ENCODE data around the gene EIF4G3. TPM values are rescaled to one million over a fixed set of nuclear protein-coding genes. Genes with fewer than 3 reads are reported as not detected.
"Not testable (repeated sequence)": the region's sequence is repeated elsewhere in the genome, so short reads cannot be mapped to it uniquely, and the experiment has no call there.

EIF4G3 gene
- total RNA-seq, 1 donor from 2014 or later = 27.3 TPM

DNA sequence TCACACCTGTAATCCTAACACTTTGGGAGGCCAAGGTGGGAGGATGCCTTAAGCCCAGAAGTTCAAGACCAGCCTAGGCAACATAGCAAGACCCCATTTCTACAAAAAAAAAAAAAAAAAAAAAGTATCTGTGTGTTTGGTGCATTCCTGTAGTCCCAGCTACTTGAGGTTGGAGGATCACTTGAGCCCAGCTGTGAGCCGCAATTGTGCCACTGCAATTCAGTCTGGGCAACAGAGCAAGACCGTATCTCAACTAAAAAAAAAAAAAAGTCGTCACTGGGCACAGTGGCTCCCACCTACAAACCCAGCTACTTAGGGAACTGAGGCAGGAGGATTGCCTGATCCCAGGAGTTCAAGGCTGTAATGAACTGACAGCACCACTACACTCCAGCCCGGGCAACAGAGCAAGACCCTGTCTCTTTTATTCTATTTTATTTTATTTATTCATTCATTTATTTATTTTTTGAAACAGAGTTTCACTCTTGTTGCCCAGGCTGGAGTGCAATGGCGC is 8.6 kb upstream of the EIF4G3 start:
- no peak for DNase-seq (ENCODE audit: low read depth)

DNA sequence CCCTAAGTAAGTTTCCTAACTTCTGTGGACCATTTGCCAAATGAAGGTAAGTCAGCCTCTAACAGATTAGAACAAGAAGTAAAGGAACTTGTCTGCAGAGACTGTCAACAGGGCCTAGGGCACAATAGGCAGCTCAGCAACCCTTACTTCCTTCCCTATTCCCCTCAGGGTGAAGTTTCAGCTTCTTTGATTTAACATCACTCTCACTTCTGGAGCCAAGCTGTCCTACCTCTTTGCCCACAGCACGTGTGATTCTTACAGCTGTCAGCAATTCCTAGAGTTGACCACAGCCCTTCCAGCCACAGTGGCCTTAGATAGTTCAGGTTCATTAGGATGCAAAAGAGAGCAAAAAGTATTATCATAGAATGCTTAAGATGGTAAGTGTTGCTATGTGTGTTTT is 7.6 kb upstream of the EIF4G3 start:
- no peak for DNase-seq (ENCODE audit: low read depth)
- TF ChIP-seq, protein P1, sequence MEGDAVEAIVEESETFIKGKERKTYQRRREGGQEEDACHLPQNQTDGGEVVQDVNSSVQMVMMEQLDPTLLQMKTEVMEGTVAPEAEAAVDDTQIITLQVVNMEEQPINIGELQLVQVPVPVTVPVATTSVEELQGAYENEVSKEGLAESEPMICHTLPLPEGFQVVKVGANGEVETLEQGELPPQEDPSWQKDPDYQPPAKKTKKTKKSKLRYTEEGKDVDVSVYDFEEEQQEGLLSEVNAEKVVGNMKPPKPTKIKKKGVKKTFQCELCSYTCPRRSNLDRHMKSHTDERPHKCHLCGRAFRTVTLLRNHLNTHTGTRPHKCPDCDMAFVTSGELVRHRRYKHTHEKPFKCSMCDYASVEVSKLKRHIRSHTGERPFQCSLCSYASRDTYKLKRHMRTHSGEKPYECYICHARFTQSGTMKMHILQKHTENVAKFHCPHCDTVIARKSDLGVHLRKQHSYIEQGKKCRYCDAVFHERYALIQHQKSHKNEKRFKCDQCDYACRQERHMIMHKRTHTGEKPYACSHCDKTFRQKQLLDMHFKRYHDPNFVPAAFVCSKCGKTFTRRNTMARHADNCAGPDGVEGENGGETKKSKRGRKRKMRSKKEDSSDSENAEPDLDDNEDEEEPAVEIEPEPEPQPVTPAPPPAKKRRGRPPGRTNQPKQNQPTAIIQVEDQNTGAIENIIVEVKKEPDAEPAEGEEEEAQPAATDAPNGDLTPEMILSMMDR (conservative IDR thresholded peaks at IDR 0.05; ENCODE audit: low read depth, low read length) = no peak
- no peak overlapping the region for H3K4me3 ChIP-seq (ENCODE audit: low read depth, low read length)

More for the DNA sequence above, 8.6 kb upstream of the EIF4G3 start:
- no peak overlapping the region for H3K4me3 ChIP-seq (ENCODE audit: low read depth, low read length)
- TF ChIP-seq, protein P1 (conservative IDR thresholded peaks at IDR 0.05; ENCODE audit: low read depth, low read length) = no peak

- TF ChIP-seq, protein P1 (conservative IDR thresholded peaks at IDR 0.05; ENCODE audit: low read depth, low read length) = no peak
- no peak overlapping the region for H3K4me3 ChIP-seq (ENCODE audit: low read depth, low read length)
- DNase-seq (ENCODE audit: low read depth) = no peak
Observed at GRCh38 chr1:21182181-21182731, 5.6 kb upstream of the EIF4G3 start.

DNA sequence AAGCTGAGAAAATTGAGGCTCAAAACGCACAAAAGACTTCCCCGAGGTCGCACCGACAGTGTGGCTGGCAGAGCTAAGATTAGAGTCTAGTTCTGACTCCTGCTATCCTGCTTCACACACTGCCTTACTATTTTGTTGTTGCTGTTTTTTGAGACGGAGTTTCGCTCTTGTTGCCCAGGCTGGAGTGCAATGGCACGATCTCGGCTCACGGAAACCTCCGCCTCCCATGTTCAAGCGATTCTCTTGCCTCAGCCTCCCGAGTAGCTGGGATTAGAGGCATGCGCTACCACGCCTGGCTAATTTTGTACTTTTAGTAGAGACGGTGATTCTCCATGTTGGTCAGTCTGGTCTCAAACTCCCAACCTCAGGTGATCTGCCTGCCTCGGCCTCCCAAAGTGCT is 1.6 kb upstream of the EIF4G3 start:
- not testable (repeated sequence) for DNase-seq (ENCODE audit: low read depth); H3K4me3 ChIP-seq (ENCODE audit: low read depth, low read length)

DNA sequence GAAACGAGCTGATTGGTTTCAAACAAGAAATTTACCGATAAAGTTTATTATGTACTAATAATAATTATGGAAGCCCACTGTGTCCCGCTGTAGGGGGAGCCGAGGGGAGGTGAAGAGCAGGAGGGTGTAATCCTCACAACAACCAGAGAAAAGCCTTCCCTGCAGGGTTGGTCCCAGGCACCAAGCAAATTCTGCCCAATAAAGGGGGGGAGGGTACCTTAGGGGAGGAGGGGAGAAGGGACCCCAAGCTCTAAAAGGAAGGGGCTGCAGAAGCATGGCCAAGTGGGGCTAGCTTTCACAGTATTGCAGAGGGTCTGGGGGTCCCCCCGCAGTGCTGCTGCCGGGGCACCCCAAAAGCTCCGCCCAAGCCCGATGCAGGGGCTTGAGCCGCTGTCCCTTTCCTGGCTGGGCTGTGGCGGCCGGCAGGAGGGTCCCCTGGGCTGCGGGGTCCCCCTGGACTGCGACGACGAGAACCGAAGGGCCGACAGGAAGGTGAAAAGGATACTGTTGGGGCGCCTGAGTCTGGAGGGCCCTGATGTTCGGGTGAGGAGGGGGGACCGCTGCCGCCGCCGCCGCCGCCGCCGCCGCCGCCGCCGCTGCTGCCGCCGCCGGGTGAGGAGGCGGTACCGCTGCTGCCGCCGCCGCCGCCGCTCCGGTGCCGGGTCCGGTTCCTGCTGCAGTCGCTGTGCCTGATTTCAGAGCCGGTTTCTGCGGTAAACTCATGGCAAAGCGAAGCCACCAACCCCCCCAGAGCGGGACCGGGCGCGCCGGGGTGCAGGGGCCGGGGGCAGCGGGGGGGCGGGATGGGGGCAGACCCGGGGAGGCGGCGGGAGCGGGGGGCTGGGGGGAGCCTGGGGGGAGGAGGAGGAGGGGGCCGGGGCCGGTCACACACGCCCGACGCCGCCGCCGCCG is 771 bp downstream of the EIF4G3 start:
- no peak for DNase-seq (ENCODE audit: low read depth)
- H3K4me3 ChIP-seq (ENCODE audit: low read depth, low read length) = peak overlapping the region; percentile 97
- TF ChIP-seq, protein P1 (conservative IDR thresholded peaks at IDR 0.05; ENCODE audit: low read depth, low read length) = no peak

DNA sequence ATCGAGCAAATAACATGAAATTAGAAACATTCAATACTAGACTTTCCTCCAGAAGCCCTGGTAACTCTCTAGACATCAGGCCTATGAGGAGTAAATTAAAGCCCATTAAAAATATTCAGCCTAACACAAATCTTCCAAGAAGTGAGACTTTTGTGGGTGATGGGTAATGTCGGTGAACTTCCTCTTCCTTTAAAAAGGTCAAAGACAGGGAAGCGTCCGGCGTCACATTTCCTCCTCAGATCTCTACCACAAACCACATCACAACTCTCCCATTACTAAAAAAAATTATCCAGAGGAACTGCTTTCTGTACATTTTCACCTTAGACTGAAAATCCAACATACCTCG is 1.4 kb downstream of the EIF4G3 start:
- peak overlapping the region; percentile 97 for H3K4me3 ChIP-seq (ENCODE audit: low read depth, low read length)
- DNase-seq (ENCODE audit: low read depth) = no peak
- TF ChIP-seq, protein P1 (conservative IDR thresholded peaks at IDR 0.05; ENCODE audit: low read depth, low read length) = no peak

GRCh38 chr1:21174654-21175323 is 1.9 kb downstream of the EIF4G3 start:
- TF ChIP-seq, protein P1 (conservative IDR thresholded peaks at IDR 0.05; ENCODE audit: low read depth, low read length) = no peak
- peak overlapping the region; percentile 97 for H3K4me3 ChIP-seq (ENCODE audit: low read depth, low read length)
- DNase-seq (ENCODE audit: low read depth) = peak; percentile 30
